ENCODE measurements around the gene MPPED1.

DNA sequence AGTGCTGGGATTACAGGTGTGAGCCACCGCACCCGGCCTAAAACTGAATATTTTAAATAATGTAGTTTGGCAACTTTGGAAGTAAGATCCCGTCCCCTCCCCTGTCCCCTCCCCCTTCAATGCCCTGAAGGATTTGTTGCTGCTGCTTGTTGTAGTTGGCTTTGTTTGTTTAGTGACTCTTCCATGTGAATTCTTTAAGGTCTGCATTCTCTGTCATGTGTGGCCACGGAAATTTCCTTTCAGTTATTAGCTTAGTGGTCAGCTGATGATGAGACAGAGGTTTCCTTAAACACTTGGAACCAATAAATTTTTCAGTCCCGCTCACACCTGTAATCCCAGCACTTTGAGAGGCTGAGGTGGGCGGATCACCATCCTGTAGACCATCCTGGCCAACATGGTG is 109.9 kb downstream of the MPPED1 start:
- no peak for TF ChIP-seq POLR2AphosphoS5 (IDR thresholded peaks at IDR 0.05)
- TF ChIP-seq CTCF (IDR thresholded peaks at IDR 0.05 in 8 of 11, conservative IDR thresholded peaks at IDR 0.05 in 3 of 11) = no peak
